ENCODE measurements around the gene OR10C1.

Gene OR10C1

DNA sequence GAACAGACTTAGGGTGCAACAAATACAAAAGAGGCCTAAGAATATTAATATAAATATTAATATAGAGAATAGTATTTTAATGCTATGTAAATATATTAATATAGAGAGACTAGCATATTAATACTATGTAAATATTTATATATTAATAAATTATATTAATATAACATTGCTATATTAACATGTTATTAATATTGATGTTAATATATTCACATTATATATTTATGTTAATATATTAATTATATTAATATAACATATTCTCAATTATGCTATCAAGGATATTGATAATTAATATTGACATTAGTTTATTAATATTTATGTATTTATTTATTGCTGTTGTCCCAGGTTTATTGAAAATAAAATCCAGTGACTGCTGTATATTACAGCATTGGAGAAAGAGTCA is 49.8 kb downstream of the OR10C1 start:
- peaks cover 15% of the 10 kb centered on the region for H3K27me3 Mint-ChIP-seq
- H3K4me1 Mint-ChIP-seq (ENCODE audit: low read depth): no peaks in the 10 kb centered on the region
- no peak overlapping the region for H3K27ac Mint-ChIP-seq
- H3K36me3 Mint-ChIP-seq: no peaks in the 10 kb centered on the region
- H3K9me3 Mint-ChIP-seq (ENCODE audit: low read depth): no peaks in the 10 kb centered on the region
- no peak overlapping the region for H3K4me3 Mint-ChIP-seq

DNA sequence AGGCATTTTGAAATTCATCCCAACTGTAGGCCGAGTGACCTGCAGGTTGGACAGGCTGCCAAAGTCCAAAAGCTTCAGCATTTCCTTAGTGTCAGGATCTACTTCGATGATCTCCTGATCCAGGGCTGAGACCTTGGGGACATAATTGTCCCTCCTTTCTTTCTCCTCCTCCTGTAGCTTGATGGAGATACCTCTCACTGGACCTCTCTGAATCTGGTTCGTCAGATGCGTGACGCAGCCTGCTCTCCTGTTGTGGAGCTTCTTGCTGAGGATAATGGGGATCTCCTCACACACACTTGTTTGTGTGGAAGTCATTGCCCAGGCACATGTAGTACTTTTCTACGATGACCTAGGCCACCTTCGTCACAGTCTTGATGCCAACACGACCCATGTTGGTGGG is 50.2 kb downstream of the OR10C1 start:
- Mint-ChIP-seq H3K27ac (no peak overlapping the region), H3K27me3 (peaks cover 15% of the 10 kb centered on the region), H3K4me1 (ENCODE audit: low read depth) (no peaks in the 10 kb centered on the region), H3K4me3 (no peak overlapping the region), H3K9me3 (ENCODE audit: low read depth) (no peaks in the 10 kb centered on the region), H3K36me3 (no peaks in the 10 kb centered on the region)

GRCh38 chr6:29490055-29490454 is 50.9 kb downstream of the OR10C1 start:
- Mint-ChIP-seq H3K4me1 (ENCODE audit: low read depth) (no peaks in the 10 kb centered on the region), H3K36me3 (no peaks in the 10 kb centered on the region), H3K4me3 (no peak overlapping the region), H3K27ac (no peak overlapping the region), H3K9me3 (ENCODE audit: low read depth) (no peaks in the 10 kb centered on the region), H3K27me3 (peaks cover 15% of the 10 kb centered on the region)

GRCh38 chr6:29490552-29490951 is 51.4 kb downstream of the OR10C1 start:
- Mint-ChIP-seq H3K36me3 (no peaks in the 10 kb centered on the region), H3K27ac (no peak overlapping the region), H3K4me3 (no peak overlapping the region), H3K27me3 (peaks cover 15% of the 10 kb centered on the region), H3K9me3 (ENCODE audit: low read depth) (no peaks in the 10 kb centered on the region), H3K4me1 (ENCODE audit: low read depth) (no peaks in the 10 kb centered on the region)
